Stimulated activated CD8-positive, alpha-beta memory T cell treated with anti-CD3 and anti-CD28 coated beads, Interleukin-4, amount 100 ng/mL, for 1 hour (primary cell): Measurements from ENCODE around the gene MEMO1.

Experiments
- DNase-seq, 2 donors: peaks; one replicate each; pipeline ENCODE4 v3.0.0-alpha.2; 2020; ENCODE audit warnings: low read depth in 2 of 2, low spot score in 1 of 2

Gene MEMO1

GRCh38 chr2:31835450-31835849, 175.4 kb downstream of the MEMO1 start:
- no peak for DNase-seq

- DNase-seq: no peak
Observed at GRCh38 chr2:31832363-31832762, 178.4 kb downstream of the MEMO1 start.

GRCh38 chr2:31831585-31831984, 179.2 kb downstream of the MEMO1 start:
- DNase-seq: no peak

GRCh38 chr2:31828891-31829290, 181.9 kb downstream of the MEMO1 start:
- no peak for DNase-seq

- no peak for DNase-seq
Observed at GRCh38 chr2:31823558-31823957, 187.2 kb downstream of the MEMO1 start.

- no peak for DNase-seq
Observed at GRCh38 chr2:31822587-31822986, 188.2 kb downstream of the MEMO1 start.
